GM12872 (cell line): Measurements from ENCODE around the gene SNCAIP.

ENCODE experiments used
- TF ChIP-seq, protein P1 (sequence below): IDR thresholded peaks from 3 replicates; pipeline ENCODE4 v1.5.1; 2011; ENCODE audit warnings: low read depth, mild to moderate bottlenecking, low read length, moderate library complexity; ENCODE audit not compliant: insufficient read depth

The SNCAIP gene

GRCh38 chr5:122470365-122470764 lies 158.3 kb downstream of the SNCAIP start:
- TF ChIP-seq, protein P1, sequence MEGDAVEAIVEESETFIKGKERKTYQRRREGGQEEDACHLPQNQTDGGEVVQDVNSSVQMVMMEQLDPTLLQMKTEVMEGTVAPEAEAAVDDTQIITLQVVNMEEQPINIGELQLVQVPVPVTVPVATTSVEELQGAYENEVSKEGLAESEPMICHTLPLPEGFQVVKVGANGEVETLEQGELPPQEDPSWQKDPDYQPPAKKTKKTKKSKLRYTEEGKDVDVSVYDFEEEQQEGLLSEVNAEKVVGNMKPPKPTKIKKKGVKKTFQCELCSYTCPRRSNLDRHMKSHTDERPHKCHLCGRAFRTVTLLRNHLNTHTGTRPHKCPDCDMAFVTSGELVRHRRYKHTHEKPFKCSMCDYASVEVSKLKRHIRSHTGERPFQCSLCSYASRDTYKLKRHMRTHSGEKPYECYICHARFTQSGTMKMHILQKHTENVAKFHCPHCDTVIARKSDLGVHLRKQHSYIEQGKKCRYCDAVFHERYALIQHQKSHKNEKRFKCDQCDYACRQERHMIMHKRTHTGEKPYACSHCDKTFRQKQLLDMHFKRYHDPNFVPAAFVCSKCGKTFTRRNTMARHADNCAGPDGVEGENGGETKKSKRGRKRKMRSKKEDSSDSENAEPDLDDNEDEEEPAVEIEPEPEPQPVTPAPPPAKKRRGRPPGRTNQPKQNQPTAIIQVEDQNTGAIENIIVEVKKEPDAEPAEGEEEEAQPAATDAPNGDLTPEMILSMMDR, result no peak

DNA sequence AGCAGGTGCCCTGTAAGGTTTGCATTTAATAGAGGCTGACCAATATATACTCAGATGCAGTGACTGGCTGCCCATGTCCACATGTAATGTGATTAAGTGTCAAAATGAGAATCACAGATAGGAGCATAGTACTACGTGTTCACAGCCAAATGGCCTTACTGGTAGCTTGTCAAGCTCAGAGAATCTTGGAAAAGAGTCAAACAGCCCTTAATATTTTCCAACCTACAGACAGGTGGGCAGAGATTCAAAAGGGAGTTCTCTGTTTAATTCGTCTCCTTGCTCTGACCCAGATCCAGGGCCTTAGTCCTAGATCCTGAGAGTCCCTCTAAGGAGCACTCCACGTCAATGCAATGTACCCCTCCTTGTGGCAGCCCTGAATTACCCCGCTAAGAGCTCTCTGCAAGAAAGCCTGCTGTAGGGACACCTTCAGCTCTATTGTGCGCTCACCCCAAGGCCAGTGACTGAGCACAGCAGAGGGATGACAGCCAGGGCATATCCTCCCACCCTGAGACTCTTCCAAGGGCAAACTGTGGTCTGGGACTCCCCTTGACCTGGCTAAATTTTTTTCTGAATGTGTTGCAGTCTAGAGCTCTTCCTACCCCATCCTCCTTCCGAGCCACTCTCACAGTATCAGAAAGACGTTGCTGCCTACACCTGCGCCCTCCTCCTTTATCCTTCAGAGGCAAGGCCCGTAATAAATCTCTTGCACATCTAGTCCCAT lies 159.2 kb downstream of the SNCAIP start:
- TF ChIP-seq, protein P1, result no peak

- TF ChIP-seq, protein P1, result no peak
These were observed 159.7 kb downstream of the SNCAIP start for GRCh38 chr5:122471752-122472061.

DNA sequence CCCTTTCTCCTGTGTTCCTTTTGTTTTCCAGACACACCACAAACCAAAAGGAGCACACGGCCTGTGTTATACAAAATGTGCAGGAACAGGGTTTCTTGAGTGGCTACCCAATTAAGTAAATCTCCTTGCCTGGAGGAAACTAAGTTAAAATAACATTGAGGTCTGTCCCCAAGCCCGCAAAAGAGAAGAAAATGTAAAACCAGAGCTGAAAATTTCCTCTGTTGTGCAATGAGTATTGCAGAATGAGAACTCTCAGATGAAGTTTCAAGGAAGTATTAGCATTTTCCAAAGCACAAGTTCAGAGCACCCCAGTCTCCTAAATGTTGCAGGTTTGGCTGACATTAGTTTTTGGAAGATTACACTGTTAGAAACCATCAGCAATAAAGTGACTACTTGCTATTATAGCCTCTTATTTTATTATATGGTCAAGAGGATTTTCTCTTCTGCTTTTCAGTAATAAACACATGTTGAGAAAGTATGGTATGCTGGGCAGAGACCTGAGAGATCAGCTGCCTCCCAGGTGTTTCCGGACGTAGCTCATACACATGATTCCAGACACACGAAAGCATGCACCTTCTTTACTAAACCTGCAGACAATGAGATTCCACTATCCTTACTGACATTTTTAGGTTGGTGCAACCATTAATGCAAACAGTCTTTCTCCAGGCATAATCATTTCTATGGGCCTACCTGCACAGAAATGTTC lies 161.3 kb downstream of the SNCAIP start:
- TF ChIP-seq, protein P1, result no peak

GRCh38 chr5:122473941-122474340 lies 161.9 kb downstream of the SNCAIP start:
- TF ChIP-seq, protein P1, result no peak

DNA sequence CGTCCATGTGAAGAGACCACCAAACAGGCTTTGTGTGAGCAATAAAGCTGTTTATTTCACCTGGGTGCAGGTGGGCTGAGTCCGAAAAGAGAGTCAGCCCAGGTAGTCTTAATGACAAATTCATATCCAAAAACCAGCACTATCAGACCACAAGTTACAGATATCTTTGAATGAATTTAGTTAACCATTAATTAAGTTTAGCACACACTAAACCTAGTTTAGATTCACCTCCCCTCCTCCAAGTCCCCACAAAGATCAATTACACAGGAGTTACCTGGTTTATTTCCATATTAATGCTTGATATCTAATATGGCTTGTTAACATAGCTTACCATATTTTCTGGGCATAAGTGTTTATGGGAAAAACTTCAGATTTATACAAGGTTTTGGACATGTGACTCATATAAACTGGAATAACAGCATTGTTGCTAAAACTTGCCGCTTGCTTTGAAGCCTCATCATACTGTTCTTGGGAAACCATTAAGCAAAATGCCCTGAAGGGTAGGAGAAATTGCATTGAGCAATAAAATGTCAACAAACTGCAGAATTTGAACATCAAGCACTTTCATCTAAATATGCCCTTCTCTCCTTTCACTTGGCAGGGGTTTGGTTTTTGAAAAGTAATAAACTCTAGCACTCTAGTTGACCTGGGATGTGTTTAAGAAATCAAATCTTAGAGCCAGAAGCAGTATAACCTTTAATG lies 166.9 kb downstream of the SNCAIP start:
- TF ChIP-seq, protein P1, result no peak

DNA sequence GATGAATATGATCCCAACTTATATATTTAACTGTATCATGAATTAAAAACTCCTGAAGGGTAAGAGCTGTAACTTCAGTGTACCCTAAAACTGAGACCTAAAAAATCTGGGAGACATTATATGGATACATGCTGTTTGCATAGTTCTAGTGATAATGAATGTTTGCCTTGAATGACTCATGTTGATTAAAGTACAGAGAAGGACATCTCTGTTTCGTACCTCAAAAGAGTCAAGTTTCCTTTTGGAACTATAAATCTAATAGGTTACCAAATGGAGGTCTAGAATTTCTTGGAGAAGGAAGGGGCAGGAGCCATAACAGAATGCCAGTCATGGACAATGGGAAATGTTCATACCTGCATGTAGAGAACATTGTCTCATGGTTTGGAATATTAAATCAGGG lies 168.1 kb downstream of the SNCAIP start:
- TF ChIP-seq, protein P1, result no peak
